Common myeloid progenitor, CD34-positive (primary cell): Measurements from ENCODE around the gene FADS1. TPM values are rescaled to one million over a fixed set of nuclear protein-coding genes. Genes with fewer than 3 reads are reported as not detected.

ENCODE experiments used
- CTCF ChIA-PET: fragments of 350-600 bp; sonication (Branson Sonifier 250); formaldehyde crosslinking; loops from one replicate; lab custom pipeline; 2021; ENCODE audit warnings: antibody characterized with exemption; lab: Charles Lee
- POLR2A ChIA-PET: fragments of 350-600 bp; sonication (Branson Sonifier 250); formaldehyde crosslinking; loops from one replicate; lab custom pipeline; 2021; ENCODE audit warnings: antibody characterized with exemption; lab: Charles Lee
- DNase-seq, 3 donors: peaks; one replicate each; pipeline versions ENCODE4 v3.0.0 to v3.0.0-alpha.2; 2013
- H3K27ac ChIP-seq, 2 experiments: 1 replicate in 1 of 2; 2 replicates in 1 of 2; pipeline ENCODE4 v1.7.0; 2013; ENCODE audit warnings: inconsistent platforms in 2 of 2, low read length in 2 of 2, mild to moderate bottlenecking in 2 of 2, low read depth in 1 of 2, moderate library complexity in 1 of 2; ENCODE audit not compliant: severe bottlenecking in 2 of 2, insufficient read depth in 1 of 2, poor library complexity in 1 of 2
- H3K27me3 ChIP-seq, 5 experiments: replicated peaks in 2 of 5; 1 replicate in 3 of 5; 2 replicates in 2 of 5; pipeline versions ENCODE4 v1.6.1 to v1.7.0; 2013; ENCODE audit warnings: low read length in 4 of 5, mild to moderate bottlenecking in 2 of 5, moderate library complexity in 2 of 5, inconsistent platforms in 1 of 5; ENCODE audit not compliant: insufficient read depth in 5 of 5, control insufficient read depth in 4 of 5
- H3K36me3 ChIP-seq, 4 experiments: 1 replicate in 2 of 4; 2 replicates in 2 of 4; pipeline versions ENCODE4 v1.6.1 to v1.7.0; 2013; ENCODE audit warnings: low read length in 3 of 4, control low read depth in 1 of 4, mild to moderate bottlenecking in 1 of 4; ENCODE audit not compliant: control insufficient read depth in 4 of 4, insufficient read depth in 4 of 4
- H3K4me1 ChIP-seq, 4 experiments: 1 replicate in 3 of 4; 2 replicates in 1 of 4; pipeline versions ENCODE4 v1.6.1 to v1.7.1; 2013; ENCODE audit warnings: low read length in 3 of 4, mild to moderate bottlenecking in 3 of 4, control low read depth in 1 of 4, inconsistent platforms in 1 of 4, moderate library complexity in 1 of 4; ENCODE audit not compliant: control insufficient read depth in 4 of 4, insufficient read depth in 4 of 4; ENCODE audit errors: control extremely low read depth in 1 of 4
- H3K4me3 ChIP-seq, 7 experiments: 1 replicate in 4 of 7; 2 replicates in 3 of 7; pipeline versions ENCODE4 v1.5.1 to v1.7.0; 2013; ENCODE audit warnings: mild to moderate bottlenecking in 7 of 7, low read length in 6 of 7, moderate library complexity in 6 of 7, inconsistent platforms in 2 of 7, low read depth in 2 of 7, control low read depth in 1 of 7; ENCODE audit not compliant: insufficient read depth in 4 of 7, control insufficient read depth in 1 of 7; ENCODE audit errors: extremely low read depth in 1 of 7
- H3K9me3 ChIP-seq, 5 experiments: 1 replicate in 4 of 5; 2 replicates in 1 of 5; pipeline versions ENCODE4 v1.6.1 to v1.7.1; 2013; ENCODE audit warnings: low read length in 4 of 5, mild to moderate bottlenecking in 2 of 5, inconsistent platforms in 1 of 5, low read depth in 1 of 5, moderate library complexity in 1 of 5; ENCODE audit not compliant: control insufficient read depth in 4 of 5, insufficient read depth in 2 of 5; ENCODE audit errors: control extremely low read depth in 1 of 5
- WGBS: methylation state at CpG from one replicate; pipeline ENCODE4 v1.1.5; 2013; ENCODE audit not compliant: insufficient coverage; 5-methylcytosine and 5-hydroxymethylcytosine counted together
- polyA plus RNA-seq: library from polyadenylated mRNA; unstranded; fragments of 120-200 nt; gene quantifications from one replicate; pipeline ENCODE4 v1.2.1, GENCODE V29; 2013

FADS1 gene
- polyA plus RNA-seq: 55.3 TPM

DNA sequence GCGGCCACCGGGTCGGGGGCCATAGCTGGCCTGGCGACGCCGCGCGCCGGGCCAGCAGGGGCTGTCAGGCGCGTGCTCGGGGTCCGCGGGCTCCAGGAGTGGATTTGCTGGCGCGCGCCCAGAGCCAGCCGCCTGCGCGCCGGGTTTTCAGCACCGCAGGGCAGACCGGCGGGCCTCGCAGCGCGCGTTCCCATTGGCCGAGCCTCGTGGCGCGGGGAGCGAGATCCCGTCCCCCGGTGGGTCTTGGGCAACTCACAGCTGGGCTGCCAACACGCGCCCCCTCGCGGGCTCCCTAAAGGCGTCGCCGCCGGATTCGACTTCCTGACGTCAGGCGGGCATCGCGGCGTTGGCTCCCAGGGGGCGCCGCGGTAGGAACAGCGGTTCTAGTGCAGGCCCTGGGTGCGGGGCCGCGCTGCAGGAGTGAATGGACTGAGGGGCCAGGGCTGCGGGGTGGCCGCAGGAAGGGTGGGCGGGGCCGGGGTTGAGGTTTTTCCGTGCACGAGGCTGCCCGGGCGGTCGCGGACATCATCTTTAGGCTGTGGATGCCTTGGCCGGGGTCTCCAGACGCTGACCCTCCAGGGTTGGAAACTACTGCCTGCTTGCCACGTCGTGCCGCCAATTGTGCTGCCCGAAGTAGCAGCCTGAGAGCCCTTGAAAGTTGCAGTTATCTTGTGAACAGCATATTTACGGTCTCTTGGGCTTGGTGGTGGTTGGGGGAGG is at the start of gene FADS1:
Gene FADS1 (minus strand): TSS at position 268 of the 720 bp plus-strand sequence. CDS start 74 bp downstream, at position 194.
- DNase-seq: peak; percentile 97 to 98 (median 98)
- H3K27ac ChIP-seq: peak within 1 kb of the TSS; percentile 61 to 91
- CTCF ChIA-PET: interaction anchor here (2.8 to 12.4 kb wide), 4 partner anchors 11 to 18 kb away, joined by 10 to 218 read pairs (median 31); partner anchors contain the start of genes FADS2, FEN1 and TMEM258
- under 1% methylated on average over 46 of the region's 73 CpGs for WGBS
- H3K4me3 ChIP-seq: peak within 1 kb of the TSS; percentile 79 to 97 (median 93)
- no peaks in the 10 kb centered on the region for H3K27me3 ChIP-seq
- H3K36me3 ChIP-seq: peaks cover 6 to 23% (median 11%) of the 10 kb centered on the region in 4 experiments
- POLR2A ChIA-PET: interaction anchor here (0.9 to 4.9 kb wide), 4 partner anchors 11 to 54 kb away, joined by 3 to 40 read pairs (median 14); partner anchors contain the start of gene FADS2
- peaks cover 3 to 31% (median 25%) of the 10 kb centered on the region in 4 experiments for H3K4me1 ChIP-seq
- no peaks in the 10 kb centered on the region for H3K9me3 ChIP-seq

GRCh38 chr11:61866231-61866957 is 49.6 kb upstream of the FADS1 start:
- Histone ChIP-seq H3K4me3 (no peak overlapping the region), H3K36me3 (peaks cover 9 to 61% (median 46%) of the 10 kb centered on the region in 4 experiments), H3K27ac (no peak overlapping the region), H3K27me3 (no peaks in the 10 kb centered on the region), H3K4me1 (peaks cover 0 to 12% (median 4%) of the 10 kb centered on the region in 4 experiments), H3K9me3 (no peaks in the 10 kb centered on the region)
- ChIA-PET POLR2A (no interaction called here), CTCF (interaction anchor here (1.0 to 23.7 kb wide), 3 partner anchors 10 to 242 kb away, joined by 3 to 344 read pairs (median 9); partner anchors contain the start of gene FADS3)
- no peak for DNase-seq
- 99% methylated on average over 11 of the region's 18 CpGs for WGBS

DNA sequence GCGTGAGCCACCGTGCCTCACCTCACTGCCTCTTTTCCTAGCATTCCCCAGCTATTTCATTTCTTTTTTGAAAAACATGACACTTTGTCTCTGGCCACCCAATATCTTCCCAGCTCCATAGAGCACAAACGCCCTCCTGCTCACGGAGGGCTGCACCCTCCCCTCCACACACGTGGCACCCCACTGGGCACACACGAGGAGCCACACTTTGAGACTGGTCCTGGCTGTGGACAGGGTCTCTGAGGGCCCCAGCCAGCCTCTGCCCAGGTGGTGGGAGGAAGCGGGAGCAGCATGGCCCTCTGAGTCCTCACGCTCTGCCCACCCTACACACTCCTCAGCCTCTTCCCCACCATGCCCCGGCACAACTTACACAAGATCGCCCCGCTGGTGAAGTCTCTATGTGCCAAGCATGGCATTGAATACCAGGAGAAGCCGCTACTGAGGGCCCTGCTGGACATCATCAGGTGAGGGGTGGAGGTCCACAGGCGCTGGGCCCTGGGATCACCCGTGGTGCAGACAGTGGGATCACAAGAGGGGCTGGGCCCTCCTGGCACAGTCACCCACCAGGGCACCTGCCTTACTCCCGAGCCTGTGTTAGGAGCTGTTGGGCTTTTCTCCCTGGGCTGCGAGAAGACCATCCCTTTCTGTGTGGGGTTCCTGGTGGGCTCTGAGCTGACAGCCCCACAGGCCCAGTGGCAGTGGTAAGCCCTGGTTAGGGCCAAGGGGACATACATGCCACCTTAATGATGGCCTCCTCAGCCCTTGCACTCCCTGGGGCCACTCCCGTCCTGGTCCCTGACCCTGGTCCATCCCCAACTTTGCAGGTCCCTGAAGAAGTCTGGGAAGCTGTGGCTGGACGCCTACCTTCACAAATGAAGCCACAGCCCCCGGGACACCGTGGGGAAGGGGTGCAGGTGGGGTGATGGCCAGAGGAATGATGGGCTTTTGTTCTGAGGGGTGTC is 48.3 kb upstream of the FADS1 start:
- H3K36me3 ChIP-seq: peaks cover 9 to 72% (median 53%) of the 10 kb centered on the region in 4 experiments
- peaks cover 0 to 3% (median 0%) of the 10 kb centered on the region in 4 experiments for H3K4me1 ChIP-seq
- WGBS: 98% methylated on average over 9 of the region's 20 CpGs
- CTCF ChIA-PET: interaction anchor here (1.4 to 23.7 kb wide), 2 partner anchors 27 to 68 kb away, joined by 4 to 344 read pairs; partner anchors contain the start of gene FADS3
- no peaks in the 10 kb centered on the region for H3K27me3 ChIP-seq
- no peaks in the 10 kb centered on the region for H3K9me3 ChIP-seq
- DNase-seq: no peak
- H3K4me3 ChIP-seq: no peak overlapping the region
- no peak overlapping the region for H3K27ac ChIP-seq
- POLR2A ChIA-PET: no interaction called here

DNA sequence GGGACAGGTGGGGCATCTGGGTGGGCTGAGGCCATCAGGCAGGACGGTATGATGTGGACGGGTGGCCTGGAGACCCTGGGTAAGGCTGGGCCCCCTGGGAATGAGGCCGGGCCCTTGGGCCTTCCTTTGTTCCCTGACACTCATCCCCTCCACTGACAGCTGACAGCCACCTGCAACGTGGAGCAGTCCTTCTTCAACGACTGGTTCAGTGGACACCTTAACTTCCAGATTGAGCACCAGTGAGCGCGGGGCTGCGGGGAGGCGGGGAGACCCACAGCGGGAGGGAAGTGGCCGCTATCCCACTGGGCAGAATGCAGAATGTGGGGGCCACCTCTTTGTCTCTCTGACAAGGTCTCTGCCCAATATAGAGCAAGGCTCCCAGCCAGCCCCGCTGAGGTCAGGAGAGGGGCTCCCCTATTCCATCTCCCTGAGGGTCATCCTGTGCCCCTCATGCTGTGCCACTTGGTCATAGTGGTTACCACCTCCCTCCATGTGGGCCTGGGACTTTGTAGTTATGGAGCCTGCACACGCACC is 46.8 kb upstream of the FADS1 start:
- H3K4me1 ChIP-seq: no peaks in the 10 kb centered on the region
- no peaks in the 10 kb centered on the region for H3K9me3 ChIP-seq
- 94% methylated on average over 11 of the region's 13 CpGs for whole genome bisulfite sequencing
- ChIA-PET CTCF (interaction anchor here (1.4 to 23.7 kb wide), 2 partner anchors 28 to 67 kb away, joined by 4 to 344 read pairs; partner anchors contain the start of gene FADS3), POLR2A (no interaction called here)
- peaks cover 13 to 85% (median 66%) of the 10 kb centered on the region in 4 experiments for H3K36me3 ChIP-seq
- H3K4me3 ChIP-seq: no peak overlapping the region
- no peaks in the 10 kb centered on the region for H3K27me3 ChIP-seq
- no peak overlapping the region for H3K27ac ChIP-seq
- no peak for DNase-seq

DNA sequence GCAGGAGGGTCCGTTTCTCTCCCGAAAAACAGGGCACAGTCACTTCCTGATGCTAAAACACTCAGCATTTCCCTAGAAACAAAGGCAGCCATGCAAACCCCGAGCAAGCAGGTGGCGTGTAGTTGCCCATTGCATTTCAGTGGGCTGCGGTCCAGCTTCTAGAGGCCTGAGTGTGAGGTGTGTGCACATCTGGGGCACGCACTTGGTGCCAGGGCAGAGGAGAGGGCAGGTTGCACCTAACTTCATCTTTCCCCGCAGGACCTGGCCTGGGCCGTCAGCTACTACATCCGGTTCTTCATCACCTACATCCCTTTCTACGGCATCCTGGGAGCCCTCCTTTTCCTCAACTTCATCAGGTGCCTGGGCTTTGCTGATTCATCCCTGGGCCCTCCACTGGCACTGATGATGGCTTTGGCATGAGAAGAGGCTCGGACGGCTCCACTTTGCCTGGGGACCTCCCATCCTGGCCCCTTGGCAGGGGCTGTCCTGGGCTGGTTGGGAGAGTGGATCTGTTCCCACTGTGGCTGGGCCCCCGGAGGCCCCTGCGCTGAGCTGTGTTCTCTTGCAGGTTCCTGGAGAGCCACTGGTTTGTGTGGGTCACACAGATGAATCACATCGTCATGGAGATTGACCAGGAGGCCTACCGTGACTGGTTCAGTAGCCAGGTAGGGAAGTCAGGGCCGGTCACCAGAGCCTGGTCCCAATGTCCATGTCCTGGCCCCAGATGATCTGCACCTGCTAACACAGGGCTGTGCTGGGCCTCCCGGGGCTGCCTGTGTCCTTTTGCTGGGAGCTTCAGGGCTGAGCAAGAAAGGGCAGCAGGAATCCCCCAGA is 46.1 kb upstream of the FADS1 start:
- ChIA-PET CTCF (interaction anchor here (0.5 to 0.6 kb wide), 2 partner anchors 329 to 346 kb away, joined by 3 read pairs; no protein-coding TSS in a partner anchor), POLR2A (no interaction called here)
- Histone ChIP-seq H3K27me3 (no peaks in the 10 kb centered on the region), H3K36me3 (peaks cover 13 to 87% (median 69%) of the 10 kb centered on the region in 4 experiments), H3K4me1 (no peaks in the 10 kb centered on the region), H3K9me3 (no peaks in the 10 kb centered on the region), H3K27ac (no peak overlapping the region), H3K4me3 (no peak overlapping the region)
- 96% methylated on average over 15 of the region's 18 CpGs for WGBS
- DNase-seq: no peak
